Vagina (tissue), 2 donors: ENCODE measurements around the gene RBM33. TPM values are rescaled to one million over a fixed set of nuclear protein-coding genes. Genes with fewer than 3 reads are reported as not detected.

Experiments
- DNase-seq, 2 donors: peaks; one replicate each; pipeline ENCODE4 v3.0.0-alpha.2; 2017; ENCODE audit errors: extremely low spot score in 2 of 2
- H3K27ac ChIP-seq: fragments of 200-600 bp; sonication (generic); one replicate; pipeline ENCODE4 v1.5.1; 2019
- H3K27me3 ChIP-seq: fragments of 200-600 bp; sonication (generic); one replicate; pipeline ENCODE4 v1.5.1; 2019
- H3K36me3 ChIP-seq, 2 donors: fragments of 200-600 bp; sonication (generic); one replicate each; pipeline ENCODE4 v1.5.1; 2017 to 2019
- H3K4me1 ChIP-seq: fragments of 200-600 bp; sonication (generic); one replicate; pipeline ENCODE4 v1.5.1; 2019
- H3K4me3 ChIP-seq, 2 donors: fragments of 200-600 bp; sonication (generic); 1 replicate in 1 of 2; 2 replicates in 1 of 2; pipeline ENCODE4 v1.5.1; 2016 to 2019
- H3K9me3 ChIP-seq: fragments of 200-600 bp; sonication (generic); one replicate; pipeline ENCODE4 v1.5.1; 2019
- CTCF ChIP-seq, 3 experiments: fragments of 450-650 bp in 2 of 3; fragments of 200-600 bp in 1 of 3; sonication (generic) in 1 of 3; IDR thresholded peaks; one replicate each; pipeline ENCODE4 v1.5.1; 2017 to 2019; ENCODE audit warnings: antibody characterized with exemption in 3 of 3, mild to moderate bottlenecking in 2 of 3, moderate library complexity in 2 of 3
- POLR2A ChIP-seq, 2 donors: fragments of 450-650 bp; IDR thresholded peaks; one replicate each; pipeline ENCODE4 v1.6.1; 2017; ENCODE audit warnings: antibody characterized with exemption in 2 of 2, mild to moderate bottlenecking in 2 of 2, moderate library complexity in 2 of 2
- POLR2AphosphoS5 ChIP-seq, 2 donors: sonication (generic); formaldehyde crosslinking; IDR thresholded peaks; one replicate each; pipeline ENCODE4 v1.9.0; 2017; ENCODE audit warnings: antibody characterized with exemption in 2 of 2, mild to moderate bottlenecking in 2 of 2, low read depth in 1 of 2; ENCODE audit not compliant: insufficient read depth in 1 of 2
- intact Hi-C: fragments of 100-400 bp; cut with DNase I; formaldehyde crosslinking; loops from one replicate; pipeline ENCODE4 v1.15.1; 2023
- total RNA-seq: library from RNA; depleted of rRNA; stranded (reverse); fragments of >200 nt; gene quantifications from one replicate; pipeline ENCODE4 v1.2.3, GENCODE V29; 2016

Gene RBM33
- total RNA-seq = 63.8 TPM

- DNase-seq = no peak
- peak in 1 of 2 donors; percentile 63 for TF ChIP-seq POLR2AphosphoS5 (IDR thresholded peaks at IDR 0.05; ENCODE audit: insufficient read depth in 1 of 2, low read depth in 1 of 2)
- no peak for TF ChIP-seq CTCF (IDR thresholded peaks at IDR 0.05)
- TF ChIP-seq POLR2A (IDR thresholded peaks at IDR 0.05) = no peak
- H3K27ac ChIP-seq = peak within 1 kb of the TSS; percentile 97
- peaks cover 3% of the 10 kb centered on the region for H3K9me3 ChIP-seq
- H3K4me1 ChIP-seq = peaks cover 34% of the 10 kb centered on the region
- H3K36me3 ChIP-seq = peaks cover 0 to 4% of the 10 kb centered on the region in 2 donors
- intact Hi-C loops = no loop called here
- no peaks in the 10 kb centered on the region for H3K27me3 ChIP-seq
- peak within 1 kb of the TSS; percentile 93 to 98 for H3K4me3 ChIP-seq
These were observed at the start of gene RBM33 for GRCh38 chr7:155644178-155644970. TSS of gene RBM33 (plus strand) at chr7:155644661. CDS start at chr7:155644877, 216 bp downstream.

- Histone ChIP-seq H3K36me3 (no peaks in the 10 kb centered on the region), H3K4me1 (no peaks in the 10 kb centered on the region), H3K27me3 (no peaks in the 10 kb centered on the region), H3K4me3 (no peak overlapping the region), H3K27ac (no peak overlapping the region), H3K9me3 (no peaks in the 10 kb centered on the region)
- no peak for DNase-seq
- intact Hi-C loops = loop anchor here (5.0 kb wide), 1 partner anchor 162 kb away; no protein-coding TSS in a partner anchor
- no peak for TF ChIP-seq POLR2A (IDR thresholded peaks at IDR 0.05)
These were observed 49.5 kb upstream of the RBM33 start for GRCh38 chr7:155594961-155595366.

- no peaks in the 10 kb centered on the region for H3K27me3 ChIP-seq
- TF ChIP-seq POLR2AphosphoS5 (IDR thresholded peaks at IDR 0.05; ENCODE audit: insufficient read depth in 1 of 2, low read depth in 1 of 2) = no peak
- no peak for TF ChIP-seq POLR2A (IDR thresholded peaks at IDR 0.05)
- no peaks in the 10 kb centered on the region for H3K9me3 ChIP-seq
- intact Hi-C loops = loop anchor here (5.0 kb wide), 1 partner anchor 160 kb away; no protein-coding TSS in a partner anchor
- H3K27ac ChIP-seq = no peak overlapping the region
- no peaks in the 10 kb centered on the region for H3K36me3 ChIP-seq
- no peak overlapping the region for H3K4me3 ChIP-seq
- DNase-seq = no peak
- H3K4me1 ChIP-seq = no peaks in the 10 kb centered on the region
These were observed 46.7 kb upstream of the RBM33 start for GRCh38 chr7:155597753-155598140.

- TF ChIP-seq POLR2A (IDR thresholded peaks at IDR 0.05) = no peak
- TF ChIP-seq CTCF (IDR thresholded peaks at IDR 0.05) = peak; percentile 88 to 98 (median 93)
- intact Hi-C loops = loop anchor here (5.0 kb wide), 1 partner anchor 158 kb away; no protein-coding TSS in a partner anchor
- no peaks in the 10 kb centered on the region for H3K27me3 ChIP-seq
- DNase-seq = no peak
- no peaks in the 10 kb centered on the region for H3K9me3 ChIP-seq
- no peaks in the 10 kb centered on the region for H3K36me3 ChIP-seq
- no peaks in the 10 kb centered on the region for H3K4me1 ChIP-seq
- H3K27ac ChIP-seq = no peak overlapping the region
- no peak overlapping the region for H3K4me3 ChIP-seq
These were observed 45.7 kb upstream of the RBM33 start for GRCh38 chr7:155598810-155599210.

- intact Hi-C loops = loop anchor here (5.0 kb wide), 1 partner anchor 145 kb away; no protein-coding TSS in a partner anchor
These were observed 42.3 kb upstream of the RBM33 start for GRCh38 chr7:155602156-155602555.

More at GRCh38 chr7:155602156-155602555, 42.3 kb upstream of the RBM33 start:
- H3K9me3 ChIP-seq = no peaks in the 10 kb centered on the region
- H3K27me3 ChIP-seq = no peaks in the 10 kb centered on the region
- no peak for TF ChIP-seq POLR2A (IDR thresholded peaks at IDR 0.05)
- no peak for TF ChIP-seq CTCF (IDR thresholded peaks at IDR 0.05)
- no peak for TF ChIP-seq POLR2AphosphoS5 (IDR thresholded peaks at IDR 0.05; ENCODE audit: insufficient read depth in 1 of 2, low read depth in 1 of 2)
- no peak overlapping the region for H3K27ac ChIP-seq
- H3K4me3 ChIP-seq = no peak overlapping the region
- H3K4me1 ChIP-seq = no peaks in the 10 kb centered on the region
- H3K36me3 ChIP-seq = no peaks in the 10 kb centered on the region
- DNase-seq = no peak
